DMS153 treated with DMSO at 0.1 percent for 48 hours (cell line): ENCODE measurements around the gene NDP.

Source experiments
- DNase-seq: peaks from one replicate; lab custom pipeline; 2025; ENCODE audit not compliant: unreplicated experiment; lab: John Stamatoyannopoulos, UW

NDP gene, protein sequence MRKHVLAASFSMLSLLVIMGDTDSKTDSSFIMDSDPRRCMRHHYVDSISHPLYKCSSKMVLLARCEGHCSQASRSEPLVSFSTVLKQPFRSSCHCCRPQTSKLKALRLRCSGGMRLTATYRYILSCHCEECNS

DNA sequence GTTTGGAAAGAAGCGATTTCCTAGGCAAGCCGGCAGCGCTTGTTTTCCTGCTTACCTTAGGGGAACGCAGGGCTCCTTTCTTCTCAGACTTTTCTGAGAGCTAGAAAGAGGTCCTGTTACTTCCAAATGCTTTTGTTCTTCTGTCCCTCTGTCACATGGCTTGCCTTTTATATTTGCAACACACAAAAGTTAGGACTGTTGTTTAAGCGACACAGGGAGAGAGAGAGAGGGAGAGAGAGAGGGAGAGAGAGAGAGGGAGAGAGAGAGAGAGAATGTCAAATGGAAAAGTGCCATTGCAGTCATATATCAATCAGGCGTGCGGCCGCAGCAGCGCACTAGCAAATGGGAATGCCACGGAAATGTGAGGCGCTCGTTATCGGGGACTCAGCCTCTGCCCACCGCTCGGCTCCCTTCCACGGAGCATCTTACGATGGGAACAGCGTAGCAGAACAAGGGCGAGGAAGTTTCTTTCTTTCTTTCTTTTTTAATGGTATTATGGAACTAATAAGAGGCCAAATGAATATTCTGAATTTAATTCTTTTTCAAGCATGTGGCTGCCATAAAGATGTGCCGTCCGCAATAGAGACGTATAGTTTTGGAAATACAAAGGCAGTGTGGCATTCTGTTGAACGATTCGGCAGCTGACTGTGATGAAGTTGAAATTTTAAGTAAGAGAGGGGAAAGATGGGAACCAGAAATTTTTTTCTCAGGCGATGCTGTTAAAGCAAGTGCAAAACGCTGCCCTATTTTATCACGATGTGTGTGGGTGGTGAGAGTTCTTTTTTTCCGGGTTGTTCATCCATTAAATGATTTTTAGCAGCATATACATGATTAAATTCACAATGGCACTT is at the start of gene NDP:
Gene NDP (minus strand): TSS at position 142 of the 851 bp plus-strand sequence. CDS start 14,745 bp downstream, outside the sequence.
- DNase-seq, result no peak

DNA sequence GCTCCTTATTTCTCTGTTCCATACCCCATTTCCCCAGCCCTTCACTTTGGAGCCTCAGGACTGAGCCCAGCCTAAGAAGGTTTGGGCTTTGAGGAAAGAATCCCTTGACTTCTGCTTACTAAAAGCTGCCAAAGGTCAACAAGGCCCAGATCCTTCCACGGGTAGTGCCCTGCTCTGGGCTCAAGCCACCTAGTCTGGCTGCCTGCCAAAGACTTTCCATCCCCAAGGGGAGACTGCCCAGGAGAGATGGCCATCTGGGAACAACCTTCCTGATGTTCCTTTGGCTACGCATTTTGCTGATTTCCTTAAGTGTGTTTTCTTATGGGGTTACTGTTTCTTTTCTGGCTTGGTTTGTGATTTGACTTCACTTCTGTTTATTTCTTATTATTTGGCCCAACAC is 49.8 kb upstream of the NDP start:
- DNase-seq, result no peak

DNA sequence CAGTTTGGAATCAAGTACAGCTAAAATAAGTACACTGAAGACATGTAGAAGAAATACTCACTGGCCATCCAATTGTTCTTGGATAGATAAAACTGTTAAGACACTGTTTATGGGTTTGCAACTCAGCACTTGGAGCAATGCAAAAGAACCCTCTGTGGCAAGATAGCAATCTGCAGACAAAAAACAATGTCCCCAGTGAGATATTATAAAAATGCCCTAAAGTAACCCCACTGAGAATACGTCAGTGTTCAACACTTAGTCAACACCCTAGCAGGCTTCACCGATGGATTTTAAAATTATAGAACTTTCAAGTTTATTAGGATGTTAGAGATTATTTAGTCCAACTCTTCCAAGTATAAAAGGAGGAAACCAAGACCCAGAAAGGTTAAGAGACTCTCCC is 47.5 kb upstream of the NDP start:
- DNase-seq, result no peak

DNA sequence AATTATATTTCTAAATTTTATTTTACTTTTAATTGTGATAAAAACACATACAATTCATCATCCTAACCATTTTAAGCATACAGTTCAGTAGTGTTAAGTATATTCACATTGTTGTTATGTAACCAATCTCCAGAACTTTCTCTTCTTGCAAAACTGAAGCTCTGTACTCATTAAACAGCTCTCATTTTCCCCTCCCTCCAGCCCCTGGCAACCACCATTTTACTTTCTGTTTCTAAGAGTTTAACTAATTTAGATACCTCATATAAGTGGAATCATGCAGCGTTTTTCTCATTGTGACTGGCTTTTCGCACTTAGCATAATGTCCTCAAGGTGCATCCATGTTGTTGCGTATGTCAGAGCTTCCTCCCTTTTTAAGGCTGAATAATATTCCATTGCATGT is 46.7 kb upstream of the NDP start:
- no peak for DNase-seq

DNA sequence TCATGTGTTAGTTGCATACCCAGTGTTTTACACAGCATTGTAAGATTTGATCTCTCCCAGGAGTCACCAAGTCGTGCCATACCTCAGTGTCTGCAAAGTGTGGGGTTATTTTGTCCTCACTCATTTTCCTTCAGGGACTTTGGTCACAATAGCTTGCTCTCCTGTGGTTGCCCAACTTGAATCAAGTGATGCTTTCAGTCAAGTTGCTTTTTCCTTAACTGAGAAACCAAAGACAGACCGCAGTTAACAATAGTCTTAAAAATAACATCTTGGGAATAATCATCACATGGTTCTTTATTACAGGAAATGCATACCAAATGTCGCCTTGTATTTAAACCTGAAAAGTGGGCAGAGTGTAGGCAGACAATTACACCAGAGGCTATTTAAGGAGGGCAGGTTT is 44.5 kb upstream of the NDP start:
- DNase-seq, result no peak

DNA sequence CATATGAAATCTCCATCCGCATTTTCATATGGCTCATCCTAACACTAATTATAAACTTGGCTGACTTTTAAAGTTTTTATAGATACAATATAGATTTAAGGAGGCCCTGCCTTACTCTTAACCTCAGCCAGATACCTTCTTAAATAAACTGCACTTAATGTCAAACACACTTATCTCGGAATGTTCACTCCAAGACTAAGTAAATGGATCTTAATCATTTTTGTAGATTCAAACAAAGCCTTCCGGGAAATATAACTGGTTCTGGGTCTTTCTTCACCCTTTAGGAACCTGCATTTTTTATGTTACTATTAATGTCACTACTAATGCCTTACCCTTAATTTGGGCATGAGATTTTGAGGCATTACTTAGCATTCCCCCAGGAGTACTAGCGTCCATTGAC is 43.7 kb upstream of the NDP start:
- no peak for DNase-seq

DNA sequence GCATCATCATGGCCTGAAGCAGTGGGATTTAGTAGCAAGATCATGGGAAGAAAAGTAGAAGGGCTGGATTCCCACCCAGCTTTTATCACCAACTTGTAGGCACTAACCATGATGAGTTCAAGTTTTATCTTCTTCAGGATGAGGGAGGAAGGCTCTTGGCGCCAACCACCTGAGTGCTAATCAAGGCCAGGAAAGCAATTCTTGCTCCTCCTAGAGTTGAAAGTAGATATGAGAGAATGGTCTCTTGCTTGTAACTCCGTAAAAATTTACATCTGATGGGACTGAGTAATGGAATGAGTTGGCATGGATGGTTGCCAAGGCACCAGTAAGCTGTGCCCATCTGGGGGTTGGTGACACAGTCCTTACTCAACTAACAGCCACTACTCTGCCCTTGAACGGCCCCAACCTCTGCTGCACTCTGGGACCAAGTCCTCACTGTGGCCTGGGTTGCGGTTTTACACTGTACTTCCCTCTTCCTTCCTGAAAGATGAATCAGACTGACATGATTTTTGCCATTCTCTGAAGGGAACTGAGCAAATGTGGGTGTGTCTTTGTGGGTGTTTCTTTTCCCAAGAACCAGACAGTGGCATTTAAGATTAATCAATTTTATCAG is 39.4 kb upstream of the NDP start:
- no peak for DNase-seq

DNA sequence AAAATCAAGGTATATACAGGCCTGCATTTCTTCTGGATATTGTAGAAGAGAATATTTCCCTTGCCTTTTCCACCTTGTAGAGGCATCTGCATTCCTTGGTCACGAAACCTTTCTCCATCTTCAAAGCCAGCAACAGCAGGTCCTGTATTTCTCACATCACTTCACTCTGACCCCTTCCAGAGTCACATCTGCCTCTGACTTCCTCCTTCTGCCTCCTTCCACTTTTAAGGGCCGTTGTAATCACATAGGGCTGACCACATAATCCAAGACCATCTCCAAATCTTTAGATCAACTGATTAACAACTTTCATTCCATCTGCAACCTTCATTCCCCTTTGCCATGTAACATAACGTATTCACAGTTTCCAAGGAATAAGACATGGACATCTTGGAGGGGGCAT is 38.3 kb upstream of the NDP start:
- no peak for DNase-seq

DNA sequence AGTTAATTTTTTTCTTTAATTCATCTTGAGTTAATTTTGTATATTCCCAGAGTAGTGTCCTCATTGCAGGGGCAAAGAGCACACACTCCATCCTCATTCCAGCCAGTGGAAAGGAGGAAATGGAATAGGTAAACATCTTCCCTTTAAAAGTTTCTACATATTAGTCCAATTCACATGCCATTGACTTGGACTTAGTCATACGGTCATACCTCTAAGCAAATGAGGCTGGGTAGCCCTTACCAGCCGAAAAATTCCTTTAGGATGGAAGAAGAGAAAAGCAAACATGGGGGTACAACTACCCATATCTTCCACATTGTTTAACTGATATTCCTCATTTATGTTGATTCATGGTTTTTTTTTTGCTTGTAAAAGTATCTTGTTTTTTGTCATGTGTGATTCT is 37.4 kb upstream of the NDP start:
- DNase-seq, result no peak

DNA sequence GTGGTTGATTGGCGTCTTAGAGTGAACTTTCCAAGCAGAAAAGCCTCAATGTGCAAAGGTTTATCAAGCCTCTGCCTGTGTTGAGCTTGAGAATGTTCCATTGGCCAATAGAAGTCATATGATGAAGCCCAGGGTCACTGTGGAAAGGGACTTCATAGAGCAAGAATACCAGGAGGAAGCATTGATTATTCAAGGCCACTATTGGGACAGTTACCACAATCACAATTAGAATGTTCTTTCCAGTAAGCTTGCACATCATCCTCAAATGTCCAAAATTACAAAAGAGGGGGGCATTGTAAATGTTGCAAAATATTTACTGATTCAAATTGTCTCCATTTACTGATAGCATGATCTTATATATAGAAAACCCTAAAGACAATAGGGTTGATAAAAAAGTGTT is 32.9 kb upstream of the NDP start:
- no peak for DNase-seq

DNA sequence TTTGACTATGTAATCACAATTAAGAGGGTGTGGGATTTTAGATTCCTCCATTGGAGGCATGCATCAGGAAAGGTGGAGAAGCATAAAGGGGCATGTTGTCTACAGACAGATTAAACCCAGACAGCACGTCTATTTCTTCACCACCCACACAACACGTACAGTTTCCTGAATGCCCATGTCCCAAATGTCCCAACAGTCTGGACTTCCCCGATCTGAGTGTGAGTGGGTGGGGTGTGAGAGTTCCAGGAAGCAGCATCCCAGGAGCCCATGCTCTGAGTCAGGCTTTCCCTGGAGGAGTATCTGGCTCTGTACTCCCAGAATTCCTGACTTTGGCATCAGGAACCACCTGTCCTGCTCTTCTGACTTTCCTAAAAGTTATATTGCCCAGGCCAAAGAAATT is 30.8 kb upstream of the NDP start:
- no peak for DNase-seq

DNA sequence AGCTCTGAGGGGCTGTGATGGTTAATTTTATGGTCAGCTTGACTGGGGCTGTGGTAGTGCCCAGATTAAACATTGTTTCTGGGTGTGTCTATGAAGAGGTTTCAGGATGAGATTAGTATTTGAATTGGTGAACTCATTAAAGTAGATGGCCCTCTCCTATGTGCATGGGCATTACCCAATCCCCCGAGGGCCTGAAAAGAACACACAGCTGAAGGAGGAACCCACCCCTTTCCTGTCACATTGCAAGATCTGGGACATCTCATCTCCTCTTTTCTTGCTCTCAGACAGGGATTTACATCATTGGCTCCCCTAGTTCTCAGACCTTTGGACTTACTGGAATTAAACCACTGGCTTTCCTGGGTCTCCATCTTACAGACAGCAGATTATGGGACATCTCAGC is 29.4 kb upstream of the NDP start:
- no peak for DNase-seq

DNA sequence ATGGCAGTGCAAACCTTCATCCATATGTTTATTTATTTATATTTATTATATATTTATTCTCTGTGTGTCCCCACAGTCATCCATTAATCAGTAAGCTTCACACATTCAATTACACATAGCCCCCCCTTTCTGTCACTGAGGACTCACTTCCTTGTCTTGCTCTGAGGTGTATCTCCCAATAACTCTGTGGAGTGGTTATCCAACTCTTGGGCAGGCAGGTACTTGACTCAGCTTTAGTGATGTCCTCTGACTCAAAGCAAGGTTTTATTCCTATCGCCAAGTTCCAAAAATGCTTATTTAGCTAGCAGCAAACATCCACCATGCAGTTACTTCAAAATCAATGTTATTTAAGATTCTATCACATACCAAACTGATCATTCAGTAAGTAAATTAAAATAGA is 25.2 kb upstream of the NDP start:
- DNase-seq, result no peak

DNA sequence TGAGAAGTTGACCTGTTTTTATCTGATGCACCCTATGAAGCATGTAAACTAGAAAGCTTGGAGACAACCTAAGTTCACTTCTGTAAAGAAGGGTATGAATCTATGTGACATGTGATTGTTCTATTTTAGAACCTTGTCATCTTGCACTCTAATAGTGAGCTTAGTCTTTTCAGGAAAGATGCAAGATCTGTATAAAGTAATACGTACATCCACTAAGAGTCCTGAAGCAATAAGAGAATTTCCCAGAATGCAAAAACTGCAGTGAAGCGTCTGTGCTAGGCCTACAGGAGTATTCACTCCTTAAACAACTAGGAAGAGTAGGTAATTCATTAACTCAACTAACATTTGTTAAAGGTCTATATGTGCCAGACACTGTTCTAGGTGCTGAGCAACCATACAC is 23.3 kb upstream of the NDP start:
- DNase-seq, result no peak

DNA sequence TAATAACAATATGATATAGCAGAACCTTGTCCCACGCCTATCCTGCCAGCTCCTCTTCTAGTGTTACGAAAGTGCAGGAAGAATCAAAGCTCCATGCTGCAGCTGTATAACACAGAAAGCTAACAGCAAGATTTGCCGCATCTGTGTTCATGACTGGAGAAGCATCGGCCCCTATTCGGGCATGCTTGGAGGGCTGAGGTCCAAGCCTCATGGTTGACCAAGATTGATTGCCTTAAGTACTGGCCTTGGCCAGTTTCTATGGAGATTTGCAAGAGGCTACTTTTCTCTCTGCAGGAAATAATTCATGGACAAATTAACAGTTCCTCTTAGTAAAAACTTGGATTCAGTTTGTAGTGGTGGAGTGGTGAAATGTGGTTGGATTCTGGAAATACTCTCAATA is 12.9 kb upstream of the NDP start:
- DNase-seq, result no peak

DNA sequence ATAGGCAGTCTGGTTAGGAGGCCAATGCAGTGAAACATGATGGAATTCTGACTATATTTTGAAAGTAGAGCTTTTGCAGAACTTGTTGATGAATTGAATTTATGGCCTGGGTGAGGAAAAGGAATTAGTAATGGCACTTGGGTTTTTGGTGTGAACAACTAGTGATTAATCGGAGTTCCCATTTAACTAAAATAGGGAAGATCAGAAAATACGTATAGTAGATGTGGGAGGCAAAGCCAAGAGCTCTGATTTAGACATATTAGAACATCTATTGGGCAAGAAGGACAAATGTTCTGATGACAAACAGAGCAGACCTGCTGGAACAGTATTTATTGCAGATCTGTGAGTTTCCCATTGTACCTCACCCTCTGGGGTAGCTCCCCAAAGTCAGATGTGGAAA is 12.3 kb upstream of the NDP start:
- DNase-seq, result no peak

DNA sequence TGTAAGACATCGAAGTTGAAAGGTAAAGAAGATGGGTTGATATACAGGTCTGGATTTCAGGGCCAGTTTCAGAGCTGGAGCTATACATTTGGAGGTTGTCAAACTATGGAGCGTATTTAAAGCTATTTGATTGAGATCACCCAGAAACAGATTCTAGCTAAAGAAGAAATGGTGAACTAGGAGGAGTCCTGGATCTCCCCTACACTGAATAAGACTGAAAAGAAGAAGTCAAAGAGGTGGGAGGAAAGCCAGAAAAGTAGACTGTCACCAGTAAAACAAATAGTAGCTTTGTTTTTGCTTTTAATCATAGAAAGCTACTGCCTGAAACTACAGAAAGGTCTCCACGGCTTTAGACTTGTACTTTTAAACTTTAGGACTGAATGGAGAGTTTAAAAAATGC is 5.0 kb upstream of the NDP start:
- no peak for DNase-seq

DNA sequence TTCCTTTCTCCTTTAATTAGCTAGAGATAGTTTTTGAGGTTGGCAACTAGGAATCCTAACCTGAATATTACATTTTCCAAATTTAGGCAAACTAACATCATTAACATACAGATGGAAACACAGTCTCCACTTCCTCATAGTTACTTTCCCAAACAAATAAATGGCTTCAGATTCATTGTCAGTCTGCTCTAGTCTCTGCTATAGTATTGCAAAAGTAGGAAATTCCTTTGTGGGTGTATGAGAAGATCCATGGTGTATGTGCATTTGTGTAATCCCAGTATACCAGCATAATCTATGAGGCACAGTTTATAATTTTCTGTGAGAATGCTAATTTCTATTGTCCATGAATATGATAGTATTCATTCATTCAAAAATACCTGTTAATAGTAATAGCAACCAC is 3.0 kb upstream of the NDP start:
- no peak for DNase-seq

DNA sequence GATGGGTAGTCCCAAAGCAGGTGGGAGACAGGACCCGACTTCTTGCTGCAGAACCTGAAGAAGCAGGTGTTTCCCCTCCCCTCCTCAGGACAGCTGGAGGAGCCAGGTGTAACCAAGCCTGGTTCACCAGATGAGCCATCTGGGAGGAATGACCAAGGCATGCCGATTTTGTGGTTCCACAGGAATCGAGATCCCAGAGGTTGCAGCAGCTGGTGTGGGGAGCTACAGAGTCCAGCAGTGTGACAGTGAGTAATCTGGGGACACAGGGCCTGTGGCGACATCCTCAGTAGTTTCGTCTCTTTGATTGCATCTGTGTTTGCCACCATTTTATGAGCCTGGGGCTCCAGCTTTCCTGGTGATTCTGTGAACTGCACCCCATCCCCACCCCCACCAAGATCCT is 2.6 kb upstream of the NDP start:
- no peak for DNase-seq

DNA sequence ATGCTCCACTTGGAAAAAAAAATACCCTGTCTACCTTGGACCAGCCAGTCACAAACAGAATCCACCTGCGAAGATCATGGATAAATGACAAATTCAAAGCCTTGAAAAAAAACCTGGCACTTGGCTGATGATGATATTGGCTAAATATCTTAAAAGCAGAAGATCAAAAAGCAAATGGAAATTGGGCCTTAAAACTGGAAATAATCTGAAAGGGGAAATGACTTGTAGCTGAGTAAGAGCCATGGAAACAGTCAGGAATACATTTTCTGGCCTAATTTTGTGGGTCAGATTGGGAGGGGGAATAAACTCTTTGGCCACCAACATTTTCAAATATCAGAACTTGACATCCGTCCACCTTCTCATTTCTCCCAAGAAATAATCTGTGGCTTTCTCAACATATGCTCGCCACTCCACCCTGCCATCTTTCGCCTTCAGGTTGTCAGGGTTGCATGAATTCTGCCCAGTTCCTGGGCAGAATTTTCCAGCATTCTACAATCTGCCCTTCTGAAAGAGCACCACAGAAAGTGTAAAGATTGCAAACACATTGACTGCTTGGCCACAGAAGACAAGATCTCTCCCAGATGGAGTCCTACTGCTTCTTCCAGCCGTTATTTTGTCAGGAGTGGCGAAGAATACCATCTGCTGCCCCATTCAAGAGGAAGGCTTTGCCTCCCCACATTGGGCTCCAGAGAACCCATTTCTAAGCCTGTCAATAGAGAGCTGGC is 1.7 kb upstream of the NDP start:
- no peak for DNase-seq

DNA sequence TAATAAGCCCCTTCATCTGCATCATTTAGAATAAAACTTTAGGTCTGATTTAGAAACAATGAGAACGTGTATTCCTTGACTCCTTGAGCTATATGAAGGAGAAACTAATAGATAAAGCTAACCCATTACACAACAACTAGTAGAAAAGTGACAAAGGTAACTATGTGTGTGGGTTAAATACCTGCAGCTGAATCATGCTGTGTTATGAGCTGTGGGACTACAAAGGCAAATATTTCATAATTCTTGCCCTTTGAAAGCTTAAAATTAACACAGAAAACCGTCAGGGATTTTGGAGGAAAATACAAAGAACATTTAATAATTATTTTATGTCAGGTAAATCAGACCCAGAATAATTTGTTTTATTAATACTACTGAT is 898 bp upstream of the NDP start:
- no peak for DNase-seq
